HepG2 (cell line): ENCODE data around the gene IGFLR1. TPM values are rescaled to one million over a fixed set of nuclear protein-coding genes. Genes with fewer than 3 reads are reported as not detected.
A peak's percentile ranks its signal among the peaks of the same experiment; 100 is the strongest.

Experiments used
- HNF4A ChIP-seq: sonication (generic); formaldehyde crosslinking; IDR thresholded peaks from 2 replicates; pipeline ENCODE4 v1.4.0; 2020; ENCODE audit warnings: missing genetic modification reagents
- IRX3 ChIP-seq: sonication (generic); formaldehyde crosslinking; IDR thresholded peaks from 2 replicates; pipeline ENCODE4 v1.8.1; 2023; ENCODE audit warnings: mild to moderate bottlenecking, low read depth, missing genetic modification reagents, borderline replicate concordance
- SMARCE1 ChIP-seq: fragments of 450-650 bp; IDR thresholded peaks from 2 replicates; pipeline ENCODE4 v1.6.1; 2017; ENCODE audit warnings: borderline replicate concordance
- ZNF543 ChIP-seq: sonication (generic); formaldehyde crosslinking; IDR thresholded peaks from 2 replicates; pipeline ENCODE4 v1.4.0; 2020; ENCODE audit warnings: mild to moderate bottlenecking, missing genetic modification reagents
- ZNF616 ChIP-seq: sonication (generic); formaldehyde crosslinking; IDR thresholded peaks from 2 replicates; pipeline ENCODE4 v1.5.0; 2020; ENCODE audit warnings: low read depth, mild to moderate bottlenecking, missing genetic modification reagents
- polyA plus RNA-seq, 8 experiments: library from polyadenylated mRNA; depleted of rRNA in 3 of 8; stranded (reverse) in 7 of 8; unstranded in 1 of 8; fragments of >200 nt; fragmentation: Illumina TruSeq in 4 of 8; extraction: Trizol in 4 of 8; gene quantifications; 2 replicates each; pipeline versions ENCODE4 v1.2.1 to v1.2.3, GENCODE V29; 2011 to 2016; ENCODE audit warnings: low read depth in 4 of 8, missing spikeins in 1 of 8, mixed read lengths in 1 of 8; ENCODE audit not compliant: insufficient read depth in 1 of 8
- total RNA-seq, 5 experiments: library from RNA; depleted of rRNA; stranded (reverse); fragments of >200 nt; fragmentation: Illumina TruSeq; extraction: Trizol; gene quantifications; 2 replicates each; pipeline ENCODE4 v1.2.3, GENCODE V29; 2016; ENCODE audit warnings: low read depth in 1 of 5
- TF ChIP-seq, protein P1 (sequence below): sonication (generic); formaldehyde crosslinking; IDR thresholded peaks from 2 replicates; pipeline ENCODE4 v1.8.1; 2022; ENCODE audit warnings: low read depth, mild to moderate bottlenecking, missing genetic modification reagents
- TF ChIP-seq, protein P2 (sequence below): sonication (generic); formaldehyde crosslinking; conservative IDR thresholded peaks from 2 replicates; pipeline ENCODE4 v1.4.0; 2020; ENCODE audit warnings: mild to moderate bottlenecking, missing genetic modification reagents, moderate library complexity
- TF ChIP-seq, protein P3 (sequence below): IDR thresholded peaks from 2 replicates; pipeline ENCODE4 v1.4.0; 2020; ENCODE audit warnings: mild to moderate bottlenecking, missing genetic modification reagents
- TF ChIP-seq, protein P4 (sequence below): sonication (generic); formaldehyde crosslinking; IDR thresholded peaks from 2 replicates; pipeline ENCODE4 v1.4.0; 2020; ENCODE audit warnings: mild to moderate bottlenecking, missing genetic modification reagents, borderline replicate concordance
- TF ChIP-seq, protein P5 (sequence below): sonication (generic); formaldehyde crosslinking; IDR thresholded peaks from 2 replicates; pipeline ENCODE4 v1.4.0; 2020; ENCODE audit warnings: low read depth, mild to moderate bottlenecking, missing genetic modification reagents

IGFLR1 gene
- total and polyA plus RNA-seq, 2 of the 13 experiments (the other 11 are each of a cell fraction or from before 2014, with no cell fraction given), result 5.4 to 8.9 TPM

DNA sequence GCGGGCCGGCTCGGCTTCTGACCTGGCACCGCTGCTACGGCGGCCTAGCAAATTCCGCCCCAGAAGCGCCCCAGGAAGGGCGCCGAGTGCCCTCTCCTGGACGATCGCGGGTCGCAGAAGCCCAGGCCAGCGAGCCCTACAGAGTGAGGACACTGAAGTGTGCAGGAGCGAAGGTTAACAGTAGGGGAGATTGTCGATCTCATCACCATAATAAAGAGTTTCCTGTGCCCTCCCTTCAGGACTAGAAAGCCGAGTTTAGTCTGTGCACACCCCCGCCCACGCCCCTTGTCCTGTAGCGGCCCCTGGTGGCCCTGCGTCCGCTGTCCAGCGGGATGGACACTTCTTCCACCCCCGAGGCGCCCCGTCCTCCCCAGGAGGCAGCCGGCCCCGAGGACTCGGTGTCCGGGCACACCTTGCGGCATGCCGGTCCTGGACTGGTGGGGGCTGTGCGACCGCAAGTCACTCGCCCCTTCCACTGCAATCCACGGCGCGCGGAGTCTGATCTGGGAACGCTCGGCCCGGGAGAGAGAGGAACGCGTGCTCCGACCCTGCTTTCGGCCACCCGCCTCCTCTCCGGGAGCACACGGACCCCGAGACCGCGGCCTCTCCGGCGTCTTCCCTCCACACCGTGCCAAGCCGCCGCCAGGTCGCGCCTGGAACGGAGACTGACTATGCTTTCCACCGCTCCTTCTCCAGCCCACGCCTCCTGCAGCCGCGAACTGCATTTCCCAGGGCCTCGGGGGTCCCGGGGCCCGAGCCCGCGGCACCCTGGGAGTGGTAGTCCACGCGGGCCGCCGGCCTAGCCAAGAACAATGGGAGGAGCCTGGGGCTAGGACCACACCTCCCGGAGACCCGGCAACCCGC lies 25.2 kb downstream of the IGFLR1 start (continued):
- TF ChIP-seq, protein P1, sequence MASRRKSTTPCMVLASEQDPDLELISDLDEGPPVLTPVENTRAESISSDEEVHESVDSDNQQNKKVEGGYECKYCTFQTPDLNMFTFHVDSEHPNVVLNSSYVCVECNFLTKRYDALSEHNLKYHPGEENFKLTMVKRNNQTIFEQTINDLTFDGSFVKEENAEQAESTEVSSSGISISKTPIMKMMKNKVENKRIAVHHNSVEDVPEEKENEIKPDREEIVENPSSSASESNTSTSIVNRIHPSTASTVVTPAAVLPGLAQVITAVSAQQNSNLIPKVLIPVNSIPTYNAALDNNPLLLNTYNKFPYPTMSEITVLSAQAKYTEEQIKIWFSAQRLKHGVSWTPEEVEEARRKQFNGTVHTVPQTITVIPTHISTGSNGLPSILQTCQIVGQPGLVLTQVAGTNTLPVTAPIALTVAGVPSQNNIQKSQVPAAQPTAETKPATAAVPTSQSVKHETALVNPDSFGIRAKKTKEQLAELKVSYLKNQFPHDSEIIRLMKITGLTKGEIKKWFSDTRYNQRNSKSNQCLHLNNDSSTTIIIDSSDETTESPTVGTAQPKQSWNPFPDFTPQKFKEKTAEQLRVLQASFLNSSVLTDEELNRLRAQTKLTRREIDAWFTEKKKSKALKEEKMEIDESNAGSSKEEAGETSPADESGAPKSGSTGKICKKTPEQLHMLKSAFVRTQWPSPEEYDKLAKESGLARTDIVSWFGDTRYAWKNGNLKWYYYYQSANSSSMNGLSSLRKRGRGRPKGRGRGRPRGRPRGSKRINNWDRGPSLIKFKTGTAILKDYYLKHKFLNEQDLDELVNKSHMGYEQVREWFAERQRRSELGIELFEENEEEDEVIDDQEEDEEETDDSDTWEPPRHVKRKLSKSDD (CRISPR knock-in tag), result no peak
- TF ChIP-seq SMARCE1, result no peak
- TF ChIP-seq IRX3 (CRISPR knock-in tag), result 0 out of 2 replicates have a peak, but pooled peaks have one; percentile 23
- peak; percentile 84 for TF ChIP-seq ZNF543
- TF ChIP-seq, protein P2, sequence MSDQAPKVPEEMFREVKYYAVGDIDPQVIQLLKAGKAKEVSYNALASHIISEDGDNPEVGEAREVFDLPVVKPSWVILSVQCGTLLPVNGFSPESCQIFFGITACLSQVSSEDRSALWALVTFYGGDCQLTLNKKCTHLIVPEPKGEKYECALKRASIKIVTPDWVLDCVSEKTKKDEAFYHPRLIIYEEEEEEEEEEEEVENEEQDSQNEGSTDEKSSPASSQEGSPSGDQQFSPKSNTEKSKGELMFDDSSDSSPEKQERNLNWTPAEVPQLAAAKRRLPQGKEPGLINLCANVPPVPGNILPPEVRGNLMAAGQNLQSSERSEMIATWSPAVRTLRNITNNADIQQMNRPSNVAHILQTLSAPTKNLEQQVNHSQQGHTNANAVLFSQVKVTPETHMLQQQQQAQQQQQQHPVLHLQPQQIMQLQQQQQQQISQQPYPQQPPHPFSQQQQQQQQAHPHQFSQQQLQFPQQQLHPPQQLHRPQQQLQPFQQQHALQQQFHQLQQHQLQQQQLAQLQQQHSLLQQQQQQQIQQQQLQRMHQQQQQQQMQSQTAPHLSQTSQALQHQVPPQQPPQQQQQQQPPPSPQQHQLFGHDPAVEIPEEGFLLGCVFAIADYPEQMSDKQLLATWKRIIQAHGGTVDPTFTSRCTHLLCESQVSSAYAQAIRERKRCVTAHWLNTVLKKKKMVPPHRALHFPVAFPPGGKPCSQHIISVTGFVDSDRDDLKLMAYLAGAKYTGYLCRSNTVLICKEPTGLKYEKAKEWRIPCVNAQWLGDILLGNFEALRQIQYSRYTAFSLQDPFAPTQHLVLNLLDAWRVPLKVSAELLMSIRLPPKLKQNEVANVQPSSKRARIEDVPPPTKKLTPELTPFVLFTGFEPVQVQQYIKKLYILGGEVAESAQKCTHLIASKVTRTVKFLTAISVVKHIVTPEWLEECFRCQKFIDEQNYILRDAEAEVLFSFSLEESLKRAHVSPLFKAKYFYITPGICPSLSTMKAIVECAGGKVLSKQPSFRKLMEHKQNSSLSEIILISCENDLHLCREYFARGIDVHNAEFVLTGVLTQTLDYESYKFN (CRISPR knock-in tag), result peak; percentile 21; the same call in 1 of the 2 replicates
- TF ChIP-seq, protein P3, sequence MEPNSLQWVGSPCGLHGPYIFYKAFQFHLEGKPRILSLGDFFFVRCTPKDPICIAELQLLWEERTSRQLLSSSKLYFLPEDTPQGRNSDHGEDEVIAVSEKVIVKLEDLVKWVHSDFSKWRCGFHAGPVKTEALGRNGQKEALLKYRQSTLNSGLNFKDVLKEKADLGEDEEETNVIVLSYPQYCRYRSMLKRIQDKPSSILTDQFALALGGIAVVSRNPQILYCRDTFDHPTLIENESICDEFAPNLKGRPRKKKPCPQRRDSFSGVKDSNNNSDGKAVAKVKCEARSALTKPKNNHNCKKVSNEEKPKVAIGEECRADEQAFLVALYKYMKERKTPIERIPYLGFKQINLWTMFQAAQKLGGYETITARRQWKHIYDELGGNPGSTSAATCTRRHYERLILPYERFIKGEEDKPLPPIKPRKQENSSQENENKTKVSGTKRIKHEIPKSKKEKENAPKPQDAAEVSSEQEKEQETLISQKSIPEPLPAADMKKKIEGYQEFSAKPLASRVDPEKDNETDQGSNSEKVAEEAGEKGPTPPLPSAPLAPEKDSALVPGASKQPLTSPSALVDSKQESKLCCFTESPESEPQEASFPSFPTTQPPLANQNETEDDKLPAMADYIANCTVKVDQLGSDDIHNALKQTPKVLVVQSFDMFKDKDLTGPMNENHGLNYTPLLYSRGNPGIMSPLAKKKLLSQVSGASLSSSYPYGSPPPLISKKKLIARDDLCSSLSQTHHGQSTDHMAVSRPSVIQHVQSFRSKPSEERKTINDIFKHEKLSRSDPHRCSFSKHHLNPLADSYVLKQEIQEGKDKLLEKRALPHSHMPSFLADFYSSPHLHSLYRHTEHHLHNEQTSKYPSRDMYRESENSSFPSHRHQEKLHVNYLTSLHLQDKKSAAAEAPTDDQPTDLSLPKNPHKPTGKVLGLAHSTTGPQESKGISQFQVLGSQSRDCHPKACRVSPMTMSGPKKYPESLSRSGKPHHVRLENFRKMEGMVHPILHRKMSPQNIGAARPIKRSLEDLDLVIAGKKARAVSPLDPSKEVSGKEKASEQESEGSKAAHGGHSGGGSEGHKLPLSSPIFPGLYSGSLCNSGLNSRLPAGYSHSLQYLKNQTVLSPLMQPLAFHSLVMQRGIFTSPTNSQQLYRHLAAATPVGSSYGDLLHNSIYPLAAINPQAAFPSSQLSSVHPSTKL, result no peak; the same call in 1 of the 2 replicates
- TF ChIP-seq, protein P4, sequence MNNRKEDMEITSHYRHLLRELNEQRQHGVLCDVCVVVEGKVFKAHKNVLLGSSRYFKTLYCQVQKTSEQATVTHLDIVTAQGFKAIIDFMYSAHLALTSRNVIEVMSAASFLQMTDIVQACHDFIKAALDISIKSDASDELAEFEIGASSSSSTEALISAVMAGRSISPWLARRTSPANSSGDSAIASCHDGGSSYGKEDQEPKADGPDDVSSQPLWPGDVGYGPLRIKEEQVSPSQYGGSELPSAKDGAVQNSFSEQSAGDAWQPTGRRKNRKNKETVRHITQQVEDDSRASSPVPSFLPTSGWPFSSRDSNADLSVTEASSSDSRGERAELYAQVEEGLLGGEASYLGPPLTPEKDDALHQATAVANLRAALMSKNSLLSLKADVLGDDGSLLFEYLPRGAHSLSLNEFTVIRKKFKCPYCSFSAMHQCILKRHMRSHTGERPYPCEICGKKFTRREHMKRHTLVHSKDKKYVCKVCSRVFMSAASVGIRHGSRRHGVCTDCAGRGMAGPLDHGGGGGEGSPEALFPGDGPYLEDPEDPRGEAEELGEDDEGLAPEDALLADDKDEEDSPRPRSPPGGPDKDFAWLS (CRISPR knock-in tag), result no peak
- peak; percentile 27; the same call in 1 of the 2 replicates for TF ChIP-seq HNF4A (CRISPR knock-in tag)
- no peak for TF ChIP-seq ZNF616 (CRISPR knock-in tag)
- TF ChIP-seq, protein P5, sequence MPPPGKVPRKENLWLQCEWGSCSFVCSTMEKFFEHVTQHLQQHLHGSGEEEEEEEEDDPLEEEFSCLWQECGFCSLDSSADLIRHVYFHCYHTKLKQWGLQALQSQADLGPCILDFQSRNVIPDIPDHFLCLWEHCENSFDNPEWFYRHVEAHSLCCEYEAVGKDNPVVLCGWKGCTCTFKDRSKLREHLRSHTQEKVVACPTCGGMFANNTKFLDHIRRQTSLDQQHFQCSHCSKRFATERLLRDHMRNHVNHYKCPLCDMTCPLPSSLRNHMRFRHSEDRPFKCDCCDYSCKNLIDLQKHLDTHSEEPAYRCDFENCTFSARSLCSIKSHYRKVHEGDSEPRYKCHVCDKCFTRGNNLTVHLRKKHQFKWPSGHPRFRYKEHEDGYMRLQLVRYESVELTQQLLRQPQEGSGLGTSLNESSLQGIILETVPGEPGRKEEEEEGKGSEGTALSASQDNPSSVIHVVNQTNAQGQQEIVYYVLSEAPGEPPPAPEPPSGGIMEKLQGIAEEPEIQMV, result 0 out of 2 replicates have a peak, but pooled peaks have one; percentile 33
